GM21447 (cell line): Measurements from ENCODE around the gene VEPH1.

Experiments
- ATAC-seq: cut with Tn5 transposase; IDR thresholded peaks from one replicate; pipeline ENCODE4 v1.9.1; 2021; ENCODE audit not compliant: unreplicated experiment

VEPH1 gene

DNA sequence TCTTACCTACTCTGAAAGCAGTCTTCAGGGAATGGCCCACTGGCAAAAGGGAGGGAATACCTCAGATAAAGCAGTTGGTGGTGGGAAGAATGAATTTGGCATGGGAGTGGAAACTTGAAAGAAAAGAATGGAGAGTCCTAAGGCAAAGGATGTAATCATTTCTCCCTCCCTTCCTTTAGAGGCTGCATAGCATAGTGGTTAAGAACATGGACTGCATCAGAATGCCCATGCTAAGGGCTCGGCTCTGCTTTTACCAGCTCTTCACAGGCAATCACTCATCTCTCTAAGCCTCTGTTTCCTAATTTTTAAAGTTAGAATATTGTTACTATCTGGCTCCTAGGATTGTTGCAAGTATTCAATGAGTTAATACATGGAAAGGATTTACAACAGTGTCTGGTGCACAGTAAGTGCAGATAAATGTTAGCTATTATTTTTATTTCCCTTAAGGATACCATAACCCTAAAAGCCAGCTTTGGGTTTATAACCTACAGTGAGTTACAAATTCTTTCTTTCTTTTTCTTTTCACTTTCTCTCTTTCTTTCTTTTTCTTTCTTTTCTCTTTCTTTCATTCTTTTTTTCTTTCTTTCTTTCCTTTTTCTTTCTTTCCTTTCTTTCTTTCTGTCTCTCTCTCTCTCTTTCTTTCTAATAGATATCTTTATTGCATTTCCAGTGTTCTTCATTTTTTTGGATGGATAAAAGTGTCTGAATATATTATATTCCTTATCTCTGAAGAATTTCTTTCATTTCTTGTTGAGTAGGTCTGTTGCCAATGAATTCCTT lies 23.6 kb downstream of the VEPH1 start:
- ATAC-seq, result no peak

DNA sequence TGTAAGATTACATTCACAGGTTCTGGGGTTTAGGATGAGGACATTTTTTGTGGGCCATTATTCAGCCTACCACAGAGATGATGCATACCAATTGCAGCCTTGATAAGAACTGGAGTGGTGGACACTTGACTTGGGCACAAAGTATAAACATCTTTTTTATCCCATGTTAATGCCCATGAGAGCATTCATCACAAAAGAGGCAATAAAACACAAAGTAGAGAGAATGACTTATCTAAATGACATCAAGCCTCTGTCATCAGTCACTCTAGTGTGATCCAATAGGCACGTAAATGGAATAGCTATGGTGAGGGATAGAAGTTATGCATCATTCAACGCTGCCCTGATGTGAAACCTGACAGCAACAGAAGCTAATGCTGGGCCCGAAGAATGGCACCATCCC lies 25.8 kb downstream of the VEPH1 start:
- no peak for ATAC-seq

DNA sequence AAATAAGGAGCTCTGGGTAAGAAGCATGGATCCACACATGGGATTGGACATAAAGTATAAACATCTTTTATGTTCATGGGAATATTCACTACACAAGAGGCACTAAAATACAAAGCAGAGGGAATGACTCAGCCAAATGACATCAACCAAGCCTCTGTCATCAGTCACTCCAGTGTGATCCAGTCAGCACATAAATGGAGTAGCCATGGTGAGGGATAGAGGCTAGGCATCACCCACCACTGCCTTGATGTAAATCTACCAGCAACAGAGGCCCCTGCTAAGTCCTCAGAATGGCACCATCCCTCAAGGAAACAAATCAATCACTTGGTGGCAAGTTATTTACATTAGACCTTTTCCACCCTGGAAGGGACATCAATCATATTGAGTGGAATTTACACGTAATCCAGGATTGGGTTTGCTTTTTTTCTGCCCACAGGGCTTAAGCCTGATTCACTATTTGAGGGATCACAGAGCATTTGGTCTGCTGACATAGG lies 27.2 kb downstream of the VEPH1 start:
- ATAC-seq, result no peak

DNA sequence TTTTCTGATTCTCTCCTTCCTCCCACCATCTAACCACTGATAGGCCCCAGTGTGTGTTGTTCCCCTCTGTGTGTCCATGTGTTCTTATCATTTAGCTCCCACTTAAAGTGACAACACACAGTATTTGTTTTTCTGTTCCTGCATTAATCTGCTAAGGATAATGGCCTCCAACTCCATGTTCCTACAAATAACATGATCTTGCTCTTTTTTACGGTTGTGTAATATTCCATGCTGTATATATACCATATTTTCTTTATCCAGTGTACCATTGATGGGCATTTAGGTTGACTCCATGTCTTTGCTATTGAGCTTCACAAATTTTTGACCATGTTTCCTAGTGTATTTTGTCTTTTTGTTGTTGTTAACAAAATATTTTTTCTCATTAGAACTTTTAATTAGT lies 30.6 kb downstream of the VEPH1 start:
- ATAC-seq, result no peak

DNA sequence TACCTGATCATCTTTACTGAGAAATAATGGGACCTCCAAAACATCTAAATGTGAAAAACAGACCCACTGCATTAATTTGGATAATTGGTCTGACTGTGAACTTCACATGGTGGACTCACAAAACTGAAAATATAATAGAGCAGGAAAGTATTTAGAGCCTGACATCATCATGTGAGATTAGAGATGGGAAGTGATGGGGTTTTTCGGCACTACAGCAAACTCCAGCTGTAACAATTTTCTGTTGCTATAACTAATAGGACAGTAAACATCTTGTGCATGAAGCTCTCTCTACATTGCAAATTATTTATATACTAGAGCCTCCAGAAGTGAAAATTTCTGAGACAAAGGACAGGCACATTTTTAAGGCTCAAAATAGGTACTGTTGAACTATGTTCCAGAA lies 32.2 kb downstream of the VEPH1 start:
- no peak for ATAC-seq

- ATAC-seq, result no peak
These were observed 33.5 kb downstream of the VEPH1 start for GRCh38 chr3:157469561-157470294.

GRCh38 chr3:157467200-157467599 lies 36.0 kb downstream of the VEPH1 start:
- no peak for ATAC-seq

- ATAC-seq, result no peak
These were observed 37.5 kb downstream of the VEPH1 start for GRCh38 chr3:157465741-157466140.

DNA sequence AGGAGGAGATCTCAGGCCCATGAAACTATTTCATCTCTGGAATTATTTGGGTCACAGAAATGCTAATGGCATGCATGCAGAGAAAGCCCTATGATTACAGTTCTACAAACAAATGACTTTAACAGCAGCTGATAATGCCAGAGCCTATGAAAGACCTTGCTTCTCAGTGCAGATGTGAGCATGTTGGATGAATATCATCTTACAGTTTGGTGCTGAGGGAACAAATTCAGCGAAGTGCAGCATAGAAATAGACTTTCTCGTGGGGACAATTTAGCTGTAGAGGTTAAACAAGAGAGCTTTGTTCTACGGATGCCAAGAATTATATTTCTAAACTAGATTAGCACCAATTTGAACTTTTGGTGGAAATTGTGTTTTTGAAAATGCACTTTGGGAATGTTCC lies 38.9 kb downstream of the VEPH1 start:
- ATAC-seq, result no peak

- no peak for ATAC-seq
These were observed 39.4 kb downstream of the VEPH1 start for GRCh38 chr3:157463816-157464215.

DNA sequence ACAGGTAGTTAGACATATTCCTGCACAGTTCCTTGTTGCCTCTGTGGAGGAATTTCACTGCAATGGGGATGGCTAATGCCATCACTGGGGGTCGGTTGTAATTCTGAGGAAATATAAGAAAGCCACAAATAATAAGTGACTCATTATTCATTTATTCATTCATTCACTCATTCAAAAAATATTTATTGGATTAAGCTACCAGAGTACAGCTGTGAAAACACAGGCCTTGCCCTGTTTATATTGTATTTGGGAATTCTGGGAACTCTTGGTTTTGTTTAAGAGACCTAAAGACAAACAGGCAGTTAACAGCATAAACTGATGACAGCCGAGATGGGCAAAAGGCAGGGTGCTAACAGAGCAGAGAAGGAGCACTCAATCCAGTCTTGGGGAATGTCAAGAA lies 43.0 kb downstream of the VEPH1 start:
- ATAC-seq, result no peak

- no peak for ATAC-seq
These were observed 43.5 kb downstream of the VEPH1 start for GRCh38 chr3:157459706-157460105.

GRCh38 chr3:157453824-157454223 lies 49.4 kb downstream of the VEPH1 start:
- no peak for ATAC-seq

GRCh38 chr3:157452097-157452496 lies 51.1 kb downstream of the VEPH1 start:
- no peak for ATAC-seq

- no peak for ATAC-seq
These were observed 56.1 kb downstream of the VEPH1 start for GRCh38 chr3:157447026-157447694.

GRCh38 chr3:157445857-157446256 lies 57.4 kb downstream of the VEPH1 start:
- no peak for ATAC-seq

GRCh38 chr3:157444797-157445184 lies 58.4 kb downstream of the VEPH1 start:
- no peak for ATAC-seq

- ATAC-seq, result no peak
These were observed 59.1 kb downstream of the VEPH1 start for GRCh38 chr3:157443905-157444796.

DNA sequence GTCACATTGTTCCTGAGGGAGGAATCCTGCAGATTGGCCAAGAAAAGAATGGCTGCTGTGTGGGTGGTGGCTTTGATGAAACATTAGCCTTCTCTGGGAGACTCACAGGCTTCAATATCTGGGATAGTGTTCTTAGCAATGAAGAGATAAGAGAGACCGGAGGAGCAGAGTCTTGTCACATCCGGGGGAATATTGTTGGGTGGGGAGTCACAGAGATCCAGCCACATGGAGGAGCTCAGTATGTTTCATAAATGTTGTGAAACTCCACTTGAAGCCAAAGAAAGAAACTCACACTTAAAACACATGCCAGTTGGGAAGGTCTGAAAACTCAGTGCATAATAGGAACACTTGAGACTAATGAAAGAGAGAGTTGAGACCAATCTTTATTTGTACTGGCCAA lies 60.5 kb downstream of the VEPH1 start:
- no peak for ATAC-seq

- no peak for ATAC-seq
These were observed 62.1 kb downstream of the VEPH1 start for GRCh38 chr3:157441102-157441624.
